ENCODE data around the gene FDXR.

Gene FDXR

GRCh38 chr17:74831444-74832146 lies 41.2 kb downstream of the FDXR start:
- no peak overlapping the region for H3K4me3 ChIP-seq (replicated peaks; ENCODE audit: insufficient read depth, low read length)
- no peak for DNase-seq (ENCODE audit: low read depth in 1 of 2, low spot score in 1 of 2)
- TF ChIP-seq POLR2AphosphoS5 (IDR thresholded peaks at IDR 0.05; ENCODE audit: low read depth) (no peak), SPI1 (IDR thresholded peaks at IDR 0.05; ENCODE audit: borderline replicate concordance, low read depth) (no peak), GABPA (IDR thresholded peaks at IDR 0.05; ENCODE audit: low read depth) (no peak), CTCF (IDR thresholded peaks at IDR 0.05; ENCODE audit: insufficient read depth, low read length) (no peak)
- TF ChIP-seq, protein P1, sequence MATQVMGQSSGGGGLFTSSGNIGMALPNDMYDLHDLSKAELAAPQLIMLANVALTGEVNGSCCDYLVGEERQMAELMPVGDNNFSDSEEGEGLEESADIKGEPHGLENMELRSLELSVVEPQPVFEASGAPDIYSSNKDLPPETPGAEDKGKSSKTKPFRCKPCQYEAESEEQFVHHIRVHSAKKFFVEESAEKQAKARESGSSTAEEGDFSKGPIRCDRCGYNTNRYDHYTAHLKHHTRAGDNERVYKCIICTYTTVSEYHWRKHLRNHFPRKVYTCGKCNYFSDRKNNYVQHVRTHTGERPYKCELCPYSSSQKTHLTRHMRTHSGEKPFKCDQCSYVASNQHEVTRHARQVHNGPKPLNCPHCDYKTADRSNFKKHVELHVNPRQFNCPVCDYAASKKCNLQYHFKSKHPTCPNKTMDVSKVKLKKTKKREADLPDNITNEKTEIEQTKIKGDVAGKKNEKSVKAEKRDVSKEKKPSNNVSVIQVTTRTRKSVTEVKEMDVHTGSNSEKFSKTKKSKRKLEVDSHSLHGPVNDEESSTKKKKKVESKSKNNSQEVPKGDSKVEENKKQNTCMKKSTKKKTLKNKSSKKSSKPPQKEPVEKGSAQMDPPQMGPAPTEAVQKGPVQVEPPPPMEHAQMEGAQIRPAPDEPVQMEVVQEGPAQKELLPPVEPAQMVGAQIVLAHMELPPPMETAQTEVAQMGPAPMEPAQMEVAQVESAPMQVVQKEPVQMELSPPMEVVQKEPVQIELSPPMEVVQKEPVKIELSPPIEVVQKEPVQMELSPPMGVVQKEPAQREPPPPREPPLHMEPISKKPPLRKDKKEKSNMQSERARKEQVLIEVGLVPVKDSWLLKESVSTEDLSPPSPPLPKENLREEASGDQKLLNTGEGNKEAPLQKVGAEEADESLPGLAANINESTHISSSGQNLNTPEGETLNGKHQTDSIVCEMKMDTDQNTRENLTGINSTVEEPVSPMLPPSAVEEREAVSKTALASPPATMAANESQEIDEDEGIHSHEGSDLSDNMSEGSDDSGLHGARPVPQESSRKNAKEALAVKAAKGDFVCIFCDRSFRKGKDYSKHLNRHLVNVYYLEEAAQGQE (IDR thresholded peaks at IDR 0.05; ENCODE audit: insufficient replicate concordance, low read depth) = no peak
- no peaks in the 10 kb centered on the region for H3K27me3 ChIP-seq (ENCODE audit: insufficient read depth, poor library complexity, severe bottlenecking)
- H3K27ac ChIP-seq (replicated peaks) = no peak overlapping the region

DNA sequence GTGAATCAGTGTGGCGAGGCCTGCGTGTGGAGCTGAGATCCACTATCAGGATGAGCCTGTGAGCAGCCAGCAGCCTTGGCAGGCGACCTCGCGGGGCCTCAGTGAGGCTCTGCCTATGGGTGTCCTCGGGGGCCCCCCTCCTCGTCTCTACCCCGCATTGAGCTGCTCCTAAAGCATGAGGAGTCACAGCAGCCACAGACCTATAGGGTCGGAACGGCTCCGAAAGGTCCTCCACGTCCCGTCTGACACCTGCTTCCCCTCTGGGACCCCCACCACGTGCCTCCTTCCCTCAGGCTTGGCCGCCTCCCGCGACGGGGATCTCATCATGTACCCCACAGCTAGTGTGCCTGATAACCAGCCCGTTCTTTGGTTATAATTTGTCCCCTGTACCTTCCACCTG lies 41.9 kb downstream of the FDXR start:
- H3K27ac ChIP-seq (replicated peaks) = no peak overlapping the region
- H3K4me3 ChIP-seq (replicated peaks; ENCODE audit: insufficient read depth, low read length) = no peak overlapping the region
- TF ChIP-seq GABPA (IDR thresholded peaks at IDR 0.05; ENCODE audit: low read depth) (no peak), SPI1 (IDR thresholded peaks at IDR 0.05; ENCODE audit: borderline replicate concordance, low read depth) (no peak), POLR2AphosphoS5 (IDR thresholded peaks at IDR 0.05; ENCODE audit: low read depth) (no peak), CTCF (IDR thresholded peaks at IDR 0.05; ENCODE audit: insufficient read depth, low read length) (no peak)
- TF ChIP-seq, protein P1 (IDR thresholded peaks at IDR 0.05; ENCODE audit: insufficient replicate concordance, low read depth) = no peak
- DNase-seq (ENCODE audit: low read depth in 1 of 2, low spot score in 1 of 2) = no peak
- no peaks in the 10 kb centered on the region for H3K27me3 ChIP-seq (ENCODE audit: insufficient read depth, poor library complexity, severe bottlenecking)

GRCh38 chr17:74827800-74828199 lies 45.0 kb downstream of the FDXR start:
- Histone ChIP-seq H3K27me3 (ENCODE audit: insufficient read depth, poor library complexity, severe bottlenecking) (no peaks in the 10 kb centered on the region), H3K4me3 (replicated peaks; ENCODE audit: insufficient read depth, low read length) (no peak overlapping the region), H3K27ac (replicated peaks) (no peak overlapping the region)
- no peak for DNase-seq (ENCODE audit: low read depth in 1 of 2, low spot score in 1 of 2)
- TF ChIP-seq, protein P1 (IDR thresholded peaks at IDR 0.05; ENCODE audit: insufficient replicate concordance, low read depth) = no peak
- TF ChIP-seq CTCF (IDR thresholded peaks at IDR 0.05; ENCODE audit: insufficient read depth, low read length) (no peak), SPI1 (IDR thresholded peaks at IDR 0.05; ENCODE audit: borderline replicate concordance, low read depth) (no peak), POLR2AphosphoS5 (IDR thresholded peaks at IDR 0.05; ENCODE audit: low read depth) (no peak), GABPA (IDR thresholded peaks at IDR 0.05; ENCODE audit: low read depth) (no peak)
